GM21786 (cell line): ENCODE data around the gene ZNF521.

ENCODE experiments used
- ATAC-seq: cut with Tn5 transposase; IDR thresholded peaks from one replicate; pipeline ENCODE4 v1.9.1; 2021; ENCODE audit not compliant: unreplicated experiment

Gene ZNF521

GRCh38 chr18:25229920-25230319, 122.0 kb downstream of the ZNF521 start:
- ATAC-seq, result no peak

- no peak for ATAC-seq
Measured at GRCh38 chr18:25229081-25229480, 122.9 kb downstream of the ZNF521 start.

GRCh38 chr18:25228410-25228809, 123.6 kb downstream of the ZNF521 start:
- no peak for ATAC-seq

GRCh38 chr18:25225151-25225550, 126.8 kb downstream of the ZNF521 start:
- ATAC-seq, result no peak

GRCh38 chr18:25223899-25224886, 127.8 kb downstream of the ZNF521 start:
- no peak for ATAC-seq

- no peak for ATAC-seq
Measured at GRCh38 chr18:25223211-25223610, 128.8 kb downstream of the ZNF521 start.

- no peak for ATAC-seq
Measured at GRCh38 chr18:25222648-25223047, 129.3 kb downstream of the ZNF521 start.

- no peak for ATAC-seq
Measured at GRCh38 chr18:25210622-25211021, 141.3 kb downstream of the ZNF521 start.

- ATAC-seq, result no peak
Measured at GRCh38 chr18:25192065-25192464, 159.9 kb downstream of the ZNF521 start.

GRCh38 chr18:25190472-25190871, 161.5 kb downstream of the ZNF521 start:
- peak; percentile 68 for ATAC-seq

GRCh38 chr18:25189391-25190185, 162.4 kb downstream of the ZNF521 start:
- no peak for ATAC-seq

GRCh38 chr18:25187521-25188192, 164.3 kb downstream of the ZNF521 start:
- ATAC-seq, result no peak

- ATAC-seq, result no peak
Measured at GRCh38 chr18:25186871-25187270, 165.1 kb downstream of the ZNF521 start.

GRCh38 chr18:25181993-25182392, 170.0 kb downstream of the ZNF521 start:
- ATAC-seq, result no peak

GRCh38 chr18:25181581-25181980, 170.4 kb downstream of the ZNF521 start:
- ATAC-seq, result no peak

GRCh38 chr18:25180973-25181548, 170.9 kb downstream of the ZNF521 start:
- ATAC-seq, result no peak

GRCh38 chr18:25177631-25178030, 174.3 kb downstream of the ZNF521 start:
- no peak for ATAC-seq

GRCh38 chr18:25176518-25177042, 175.4 kb downstream of the ZNF521 start:
- no peak for ATAC-seq

GRCh38 chr18:25175558-25176517, 176.1 kb downstream of the ZNF521 start:
- no peak for ATAC-seq

GRCh38 chr18:25174324-25174723, 177.6 kb downstream of the ZNF521 start:
- no peak for ATAC-seq
